ENCODE measurements around the gene RGS9BP. TPM values are rescaled to one million over a fixed set of nuclear protein-coding genes. Genes with fewer than 3 reads are reported as not detected.
"Not testable (repeated sequence)": the region's sequence is repeated elsewhere in the genome, so short reads cannot be mapped to it uniquely, and the experiment has no call there.

RGS9BP gene
- total and polyA plus RNA-seq, 10 of the 15 experiments (the other 5 are each of a cell fraction or from before 2014, with no cell fraction given): 0.01 to 0.10 (median 0.05) TPM; not detected in 6

- RAD21 ChIA-PET (ENCODE audit: unreplicated experiment); H3K27me3 ChIP-seq (replicated peaks in 1 of 2; ENCODE audit: control insufficient read depth in 2 of 2, insufficient read depth in 2 of 2, low read length in 1 of 2); H2AFZ ChIP-seq (ENCODE audit: control insufficient read depth, low read depth, low read length); H3K4me3 ChIP-seq; POLR2A ChIA-PET; FAIRE-seq; H3K36me3 ChIP-seq (ENCODE audit: control insufficient read depth in 2 of 2, insufficient read depth in 2 of 2, low read length in 1 of 2); H3K4me2 ChIP-seq (ENCODE audit: control insufficient read depth, insufficient read depth); in situ Hi-C loops (cut with MboI); intact Hi-C loops (cut with micrococcal nuclease; ENCODE audit: unreplicated experiment); H4K20me1 ChIP-seq (ENCODE audit: control insufficient read depth, insufficient read depth); BruUV-seq (replicated peaks); ATAC-seq; H3K9ac ChIP-seq (ENCODE audit: control insufficient read depth, insufficient read depth, low read length); DNase-seq (ENCODE audit: low read depth, low spot score); H3K27ac ChIP-seq (ENCODE audit: control insufficient read depth, insufficient read depth); H3K4me1 ChIP-seq (ENCODE audit: control insufficient read depth, insufficient read depth, low read length): not testable (repeated sequence)
- H3K79me2 ChIP-seq (ENCODE audit: control insufficient read depth, insufficient read depth, low read length): peaks cover 17% of the 10 kb centered on the region
- 98% methylated on average over 7 of the region's 7 CpGs for WGBS (ENCODE audit: insufficient coverage, insufficient replicate concordance, low lambda C conversion rate, missing lambda C conversion rate)
- H3K9me3 ChIP-seq (replicated peaks; ENCODE audit: control insufficient read depth, insufficient read depth, low read length): peaks cover 18% of the 10 kb centered on the region
- peak; percentile 69 for TF ChIP-seq NFYB (IDR thresholded peaks at IDR 0.05; ENCODE audit: insufficient read depth, low read depth, low read length)
- ChIA-PET CTCF (interaction anchor here (1.0 kb wide), 1 partner anchor 9 kb away, joined by 3 read pairs; the partner anchor contains the start of gene NUDT19), SMC1A (ENCODE audit: uncharacterized antibody, unreplicated experiment) (interaction anchor here (1.8 kb wide), 1 partner anchor 9 kb away, joined by 4 read pairs; the partner anchor contains the start of gene NUDT19)
Measured at GRCh38 chr19:32700129-32700528, 24.5 kb downstream of the RGS9BP start.

GRCh38 chr19:32702010-32702409 is 26.4 kb downstream of the RGS9BP start:
- Histone ChIP-seq H3K27me3 (replicated peaks in 1 of 2; ENCODE audit: control insufficient read depth in 2 of 2, insufficient read depth in 2 of 2, low read length in 1 of 2) (no peaks in the 10 kb centered on the region), H3K79me2 (ENCODE audit: control insufficient read depth, insufficient read depth, low read length) (peaks cover 10% of the 10 kb centered on the region), H3K9ac (ENCODE audit: control insufficient read depth, insufficient read depth, low read length) (no peak overlapping the region), H3K9me3 (replicated peaks; ENCODE audit: control insufficient read depth, insufficient read depth, low read length) (peaks cover 15% of the 10 kb centered on the region), H4K20me1 (ENCODE audit: control insufficient read depth, insufficient read depth) (no peaks in the 10 kb centered on the region; the same call in 1 of the 2 replicates), H2AFZ (ENCODE audit: control insufficient read depth, low read depth, low read length) (no peak overlapping the region), H3K4me3 (no peak overlapping the region), H3K36me3 (ENCODE audit: control insufficient read depth in 2 of 2, insufficient read depth in 2 of 2, low read length in 1 of 2) (peaks cover 2 to 10% of the 10 kb centered on the region in 2 experiments), H3K4me2 (ENCODE audit: control insufficient read depth, insufficient read depth) (no peak overlapping the region), H3K27ac (ENCODE audit: control insufficient read depth, insufficient read depth) (no peak overlapping the region), H3K4me1 (ENCODE audit: control insufficient read depth, insufficient read depth, low read length) (no peaks in the 10 kb centered on the region)
- intact Hi-C loops (cut with micrococcal nuclease; ENCODE audit: unreplicated experiment): no loop called here
- POLR2A ChIA-PET: no interaction called here
- in situ Hi-C loops (cut with MboI): no loop called here
- CTCF ChIA-PET: no interaction called here
- no peak for TF ChIP-seq EZH2 (IDR thresholded peaks at IDR 0.05; ENCODE audit: borderline replicate concordance, control insufficient read depth, low read depth, low read length)
- TF ChIP-seq IRF3 (IDR thresholded peaks at IDR 0.05): no peak
- no peak for TF ChIP-seq IRF4 (IDR thresholded peaks at IDR 0.05; ENCODE audit: low read depth, low read length)
- TF ChIP-seq ATF2 (IDR thresholded peaks at IDR 0.05; ENCODE audit: low read length): no peak
- TF ChIP-seq EED (IDR thresholded peaks at IDR 0.05; ENCODE audit: low read depth): no peak
- RAD21 ChIA-PET (ENCODE audit: unreplicated experiment): no interaction called here
- DNase-seq (ENCODE audit: low read depth, low spot score) (no peak), FAIRE-seq (no peak), ATAC-seq (no peak)
- SMC1A ChIA-PET (ENCODE audit: uncharacterized antibody, unreplicated experiment): no interaction called here
- BruUV-seq (replicated peaks): no TSS peak
- WGBS (ENCODE audit: insufficient coverage, insufficient replicate concordance, low lambda C conversion rate, missing lambda C conversion rate): 98% methylated on average over 5 of the region's 5 CpGs

GRCh38 chr19:32704006-32704405 is 28.4 kb downstream of the RGS9BP start:
- intact Hi-C loops (cut with micrococcal nuclease; ENCODE audit: unreplicated experiment); H4K20me1 ChIP-seq (ENCODE audit: control insufficient read depth, insufficient read depth); H3K27ac ChIP-seq (ENCODE audit: control insufficient read depth, insufficient read depth); CTCF ChIA-PET; H3K27me3 ChIP-seq (replicated peaks in 1 of 2; ENCODE audit: control insufficient read depth in 2 of 2, insufficient read depth in 2 of 2, low read length in 1 of 2); H3K9ac ChIP-seq (ENCODE audit: control insufficient read depth, insufficient read depth, low read length); H3K4me3 ChIP-seq; H2AFZ ChIP-seq (ENCODE audit: control insufficient read depth, low read depth, low read length); DNase-seq (ENCODE audit: low read depth, low spot score); RAD21 ChIA-PET (ENCODE audit: unreplicated experiment); SMC1A ChIA-PET (ENCODE audit: uncharacterized antibody, unreplicated experiment); in situ Hi-C loops (cut with MboI); BruUV-seq (replicated peaks); POLR2A ChIA-PET; H3K4me2 ChIP-seq (ENCODE audit: control insufficient read depth, insufficient read depth); FAIRE-seq; H3K79me2 ChIP-seq (ENCODE audit: control insufficient read depth, insufficient read depth, low read length); ATAC-seq; H3K4me1 ChIP-seq (ENCODE audit: control insufficient read depth, insufficient read depth, low read length): not testable (repeated sequence)
- Histone ChIP-seq H3K9me3 (replicated peaks; ENCODE audit: control insufficient read depth, insufficient read depth, low read length) (peaks cover 13% of the 10 kb centered on the region), H3K36me3 (ENCODE audit: control insufficient read depth in 2 of 2, insufficient read depth in 2 of 2, low read length in 1 of 2) (peaks cover 1 to 16% of the 10 kb centered on the region in 2 experiments)
- 100% methylated on average over 2 of the region's 2 CpGs for WGBS (ENCODE audit: insufficient coverage, insufficient replicate concordance, low lambda C conversion rate, missing lambda C conversion rate)
